Measurements from ENCODE around the gene CMTM5.

DNA sequence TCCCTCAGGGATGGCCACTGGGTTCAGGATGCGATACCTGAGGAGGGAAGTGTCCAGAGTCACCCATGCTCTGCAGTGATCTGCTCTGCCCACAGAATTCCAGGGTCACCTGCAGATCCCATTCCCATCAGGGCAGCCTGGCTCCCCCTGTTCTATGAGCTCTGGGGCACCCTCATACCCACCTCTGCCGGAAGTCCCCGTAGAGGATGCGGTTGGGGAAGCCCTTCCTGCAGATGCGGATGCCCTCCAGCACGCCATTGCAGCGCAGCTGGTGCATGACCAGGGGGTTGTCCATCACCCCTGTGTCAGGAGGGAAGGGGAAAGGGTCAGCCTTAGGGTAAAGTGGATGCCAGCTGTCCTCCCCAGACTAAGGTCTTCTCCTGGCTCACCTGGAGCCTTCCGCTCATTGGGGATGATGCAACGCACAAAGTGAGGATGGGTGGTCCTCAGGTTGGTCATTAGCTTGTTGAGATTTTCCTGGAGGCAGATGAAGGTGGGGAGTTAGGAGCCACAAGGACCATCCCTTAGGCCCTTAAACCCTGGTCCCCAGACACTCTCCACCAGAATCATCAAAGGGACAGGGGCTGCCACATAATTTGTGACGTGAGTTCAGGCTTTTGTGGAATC, 20.0 kb downstream of the CMTM5 start:
- TF ChIP-seq, protein P1, sequence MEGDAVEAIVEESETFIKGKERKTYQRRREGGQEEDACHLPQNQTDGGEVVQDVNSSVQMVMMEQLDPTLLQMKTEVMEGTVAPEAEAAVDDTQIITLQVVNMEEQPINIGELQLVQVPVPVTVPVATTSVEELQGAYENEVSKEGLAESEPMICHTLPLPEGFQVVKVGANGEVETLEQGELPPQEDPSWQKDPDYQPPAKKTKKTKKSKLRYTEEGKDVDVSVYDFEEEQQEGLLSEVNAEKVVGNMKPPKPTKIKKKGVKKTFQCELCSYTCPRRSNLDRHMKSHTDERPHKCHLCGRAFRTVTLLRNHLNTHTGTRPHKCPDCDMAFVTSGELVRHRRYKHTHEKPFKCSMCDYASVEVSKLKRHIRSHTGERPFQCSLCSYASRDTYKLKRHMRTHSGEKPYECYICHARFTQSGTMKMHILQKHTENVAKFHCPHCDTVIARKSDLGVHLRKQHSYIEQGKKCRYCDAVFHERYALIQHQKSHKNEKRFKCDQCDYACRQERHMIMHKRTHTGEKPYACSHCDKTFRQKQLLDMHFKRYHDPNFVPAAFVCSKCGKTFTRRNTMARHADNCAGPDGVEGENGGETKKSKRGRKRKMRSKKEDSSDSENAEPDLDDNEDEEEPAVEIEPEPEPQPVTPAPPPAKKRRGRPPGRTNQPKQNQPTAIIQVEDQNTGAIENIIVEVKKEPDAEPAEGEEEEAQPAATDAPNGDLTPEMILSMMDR (IDR thresholded peaks at IDR 0.05), result no peak
- TF ChIP-seq POLR2A (IDR thresholded peaks at IDR 0.05) (no peak), POLR2AphosphoS5 (IDR thresholded peaks at IDR 0.05; ENCODE audit: insufficient read depth in 1 of 2, low read depth in 1 of 2) (no peak)
